NCI-H2196 treated with DMSO at 0.1 percent for 48 hours (cell line): Measurements from ENCODE around the gene PCAT7.
A peak's percentile ranks its signal among the peaks of the same experiment; 100 is the strongest.

Experiments used
- DNase-seq: peaks from one replicate; lab custom pipeline; 2025; ENCODE audit not compliant: unreplicated experiment; lab: John Stamatoyannopoulos, UW

The PCAT7 gene

DNA sequence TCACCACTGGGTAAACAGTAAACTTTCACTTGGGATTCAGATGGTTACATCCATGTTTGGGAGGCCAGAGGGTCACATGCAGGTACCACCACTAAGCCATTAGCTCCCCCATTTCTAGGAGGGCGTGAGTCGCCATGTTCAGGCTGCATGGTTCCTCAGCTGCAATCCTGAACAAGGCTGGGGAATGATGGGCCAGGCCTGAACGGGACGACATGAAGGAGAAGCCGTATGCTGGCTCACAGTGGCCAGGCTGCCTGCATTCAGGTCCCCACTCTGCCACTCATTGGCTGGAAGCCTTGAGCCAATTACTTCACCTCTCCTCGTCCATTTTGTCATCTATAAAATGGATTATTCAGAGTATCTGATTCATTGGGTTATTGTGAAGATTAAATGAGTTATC lies 47.8 kb downstream of the PCAT7 start:
- no peak for DNase-seq

DNA sequence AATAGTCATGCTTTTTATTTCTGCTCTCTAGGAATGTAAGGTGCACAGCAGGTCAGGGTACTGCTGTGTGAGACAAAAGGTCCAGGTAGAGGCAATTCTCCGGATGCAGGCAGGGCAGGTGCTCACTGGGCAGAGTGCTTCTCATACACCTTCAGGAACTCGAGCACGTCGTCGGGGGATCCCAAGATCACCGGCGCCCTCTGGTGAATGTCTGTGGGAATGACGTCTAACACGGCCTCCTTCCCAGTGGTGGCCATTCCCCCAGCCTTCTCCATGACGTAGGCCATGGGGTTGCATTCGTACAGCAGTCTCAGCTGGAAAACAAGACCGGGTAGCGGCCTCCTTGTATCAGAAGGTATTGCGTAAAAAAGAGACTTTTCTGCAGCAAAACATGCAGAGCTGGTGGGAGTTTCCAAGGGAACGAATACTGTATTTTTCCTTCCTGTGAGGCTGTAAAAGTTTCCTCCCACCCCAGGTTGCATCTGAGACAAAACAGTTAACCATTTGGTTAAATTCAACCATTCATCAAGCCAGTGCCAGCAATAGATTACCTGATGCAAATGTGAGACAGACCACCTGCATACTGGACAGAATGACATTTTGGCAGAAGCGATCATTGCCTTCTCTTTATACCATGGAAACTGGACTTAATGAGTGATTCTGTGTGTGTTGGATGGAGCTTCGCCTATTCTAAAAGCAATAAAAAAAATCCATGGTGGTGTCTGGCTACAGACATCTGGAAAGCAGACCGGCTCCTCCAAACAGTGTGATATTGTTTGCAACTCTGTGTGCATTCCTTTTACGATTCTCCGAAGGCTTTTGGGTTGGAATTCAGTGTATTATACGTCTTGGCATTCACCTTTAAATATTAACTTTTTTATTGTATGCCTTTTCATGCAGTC lies 48.6 kb downstream of the PCAT7 start:
- DNase-seq: peak; percentile 48

DNA sequence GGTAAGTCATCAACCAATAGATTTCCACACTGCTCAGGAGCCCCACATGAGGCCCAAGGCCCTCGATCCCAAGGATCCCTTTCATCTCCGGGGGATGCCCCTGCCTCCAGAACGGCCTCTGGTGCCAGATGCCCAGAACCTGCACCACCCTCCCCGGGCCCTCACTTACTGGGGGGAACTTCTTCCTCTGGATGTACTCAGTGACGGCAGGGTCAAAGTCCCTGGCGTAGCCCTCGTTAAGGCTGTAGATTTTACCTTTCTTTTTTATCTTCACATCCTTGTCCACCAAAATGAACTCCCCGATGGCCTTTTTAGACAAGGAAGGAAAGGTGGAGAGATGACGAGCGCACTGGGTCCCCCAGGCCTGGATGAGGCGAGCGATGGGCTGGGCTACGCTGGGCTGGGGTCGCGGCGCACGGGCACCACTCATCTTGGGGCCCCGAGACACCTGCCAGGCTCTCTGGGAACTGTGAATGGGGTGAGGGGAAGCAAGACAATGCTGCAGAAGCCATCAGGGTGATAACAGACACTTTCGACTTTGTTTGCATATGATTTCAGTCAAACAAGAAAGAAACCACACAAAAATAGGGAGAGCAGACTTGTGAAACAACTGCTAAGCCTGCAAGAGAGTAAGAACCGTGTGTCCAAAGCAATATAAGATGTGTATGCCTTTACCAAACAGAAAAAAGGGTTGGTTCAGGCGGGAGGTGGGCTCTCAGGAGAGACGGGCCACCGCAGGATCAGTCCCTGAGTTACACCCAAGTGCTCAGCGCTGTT lies 52.0 kb downstream of the PCAT7 start:
- DNase-seq: no peak

DNA sequence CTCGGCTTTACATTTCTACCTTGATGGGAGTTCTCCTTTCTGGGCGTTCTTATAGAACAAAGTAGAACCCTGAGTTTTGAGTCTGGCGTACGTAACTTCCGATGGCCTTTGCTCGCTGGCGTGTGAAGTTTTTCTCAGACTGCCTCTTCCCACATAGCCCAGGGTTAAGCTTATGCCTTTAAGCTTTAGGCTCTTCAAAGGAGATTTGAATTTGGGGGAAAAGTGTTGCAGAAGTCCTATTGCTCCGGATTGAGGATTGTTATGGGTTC lies 52.5 kb downstream of the PCAT7 start:
- DNase-seq: no peak

DNA sequence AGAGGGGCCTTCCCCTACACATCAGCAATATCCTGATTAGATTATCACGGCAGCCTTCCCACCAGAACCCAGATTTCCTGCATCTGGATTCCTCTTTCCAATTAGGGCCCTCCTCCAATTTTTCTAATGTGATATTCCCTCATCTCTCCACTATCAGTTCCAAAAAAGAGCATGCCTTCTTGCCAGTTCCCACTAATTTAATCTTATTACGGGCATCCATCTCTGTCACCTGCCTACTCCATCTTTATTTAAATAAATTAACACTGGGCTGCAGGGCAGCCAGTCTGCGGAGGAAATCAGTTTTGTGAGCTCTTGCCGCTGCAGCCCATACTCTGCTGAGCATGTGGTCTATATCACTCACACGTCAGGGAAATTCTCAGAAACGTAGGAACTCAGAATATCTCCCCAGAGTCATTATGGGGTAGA lies 55.3 kb downstream of the PCAT7 start:
- no peak for DNase-seq

DNA sequence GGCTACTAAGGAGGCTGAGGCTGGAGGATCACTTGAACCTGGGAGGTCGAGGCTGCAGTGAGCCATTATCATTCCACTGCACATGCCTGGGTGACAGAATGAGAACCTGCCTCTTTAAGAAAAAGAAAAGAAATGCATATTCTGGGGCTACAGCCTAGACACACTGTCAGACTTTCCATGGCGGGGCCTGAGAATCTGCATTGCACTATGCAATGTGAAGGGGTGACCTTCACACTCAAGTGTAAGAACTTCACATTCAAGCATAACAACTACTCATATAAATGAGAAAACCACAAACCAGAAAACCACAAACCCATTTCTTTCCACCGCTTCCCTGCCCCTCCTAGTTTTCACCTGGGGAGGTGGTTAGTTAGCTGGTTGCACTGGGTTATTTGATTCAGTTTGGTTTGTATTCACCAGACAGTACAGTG lies 56.8 kb downstream of the PCAT7 start:
- DNase-seq: no peak

DNA sequence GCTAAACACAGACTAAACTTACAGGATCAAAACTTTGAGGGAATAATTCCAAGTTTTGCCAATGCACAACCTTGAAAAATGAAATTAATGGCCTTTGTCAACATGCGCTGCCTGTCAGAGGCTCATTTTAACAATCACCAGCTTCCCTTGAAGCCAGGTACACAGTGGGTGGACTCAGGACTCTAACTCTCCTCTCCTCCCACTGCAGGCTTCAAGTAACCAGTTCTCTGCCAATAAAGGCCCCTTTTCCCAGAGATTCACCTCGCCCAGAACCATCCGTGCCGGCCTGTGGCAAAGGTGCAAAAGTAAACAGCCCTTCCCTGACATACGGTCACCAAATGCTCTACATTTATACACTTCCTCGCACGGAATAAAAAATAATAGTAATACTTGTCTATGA lies 57.2 kb downstream of the PCAT7 start:
- no peak for DNase-seq

DNA sequence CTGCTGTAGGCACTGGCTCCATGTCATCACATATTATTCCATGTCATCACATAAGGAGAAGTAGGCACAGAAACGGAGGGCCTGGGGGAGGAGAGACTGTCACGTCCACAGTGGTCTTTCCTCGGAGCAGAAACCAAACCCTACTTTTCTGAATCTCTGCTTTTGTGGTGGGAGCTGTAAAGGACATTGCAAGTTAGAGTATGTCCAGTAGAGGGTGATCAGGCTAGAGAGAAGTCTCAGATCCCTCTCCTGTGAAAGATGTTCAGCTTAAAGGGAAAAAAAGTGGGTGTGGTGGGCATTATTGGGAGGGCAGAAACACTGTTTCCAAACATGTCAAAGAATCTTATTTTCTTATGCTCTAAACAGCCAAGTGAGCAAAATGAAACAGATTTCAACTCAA lies 58.1 kb downstream of the PCAT7 start:
- no peak for DNase-seq

DNA sequence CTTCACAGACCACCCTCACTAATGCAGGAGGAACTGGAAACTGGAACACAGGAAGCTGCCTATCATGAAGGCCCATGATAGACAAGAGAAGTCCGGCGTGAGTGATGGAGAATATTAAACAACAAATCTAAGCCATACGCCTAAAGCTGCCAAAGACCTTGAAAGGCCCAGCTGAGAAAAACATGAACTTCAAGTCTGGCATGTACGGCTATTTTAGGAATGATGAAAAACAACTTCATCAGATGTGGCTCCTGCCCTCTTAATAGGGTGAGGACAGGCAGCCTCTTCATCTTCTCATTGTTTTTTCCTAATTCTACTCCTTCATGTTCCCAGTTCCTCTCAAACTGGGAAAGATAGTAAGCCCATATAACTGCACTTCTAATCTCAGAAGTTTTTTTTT lies 64.1 kb downstream of the PCAT7 start:
- no peak for DNase-seq
